K562 (cell line): ENCODE results near the gene KRTAP10-6. TPM values are rescaled to one million over a fixed set of nuclear protein-coding genes. Genes with fewer than 3 reads are reported as not detected.

Source experiments
- ATAC-seq: fragments of 200-7000 bp; cut with Tn5 transposase; 3 replicates; pipeline ENCODE4 v1.9.1; 2020; ENCODE audit warnings: moderate library complexity
- BruUV-seq: library from RNA; stranded (reverse); fragments of 400-500 nt; replicated peaks from 2 replicates; lab custom pipeline; 2021; lab: Mats Ljungman, UMichigan
- CTCF ChIA-PET: fragments of 300-600 bp; formaldehyde crosslinking; extraction: SDS; loops from one replicate; lab custom pipeline; 2021; ENCODE audit warnings: low intra/inter-chr PET ratio; lab: Yijun Ruan, JAX
- POLR2A ChIA-PET: fragments of 300-600, 350-650 bp; sonication (Branson Sonifier 250); formaldehyde crosslinking; extraction: SDS; loops from one replicate; lab custom pipeline; 2021; ENCODE audit warnings: antibody characterized with exemption, inconsistent platforms; lab: Yijun Ruan, JAX
- DNase-seq, 4 experiments: peaks; one replicate each; pipeline versions ENCODE4 v3.0.0 to v3.0.0-alpha.2; 2011 to 2018; ENCODE audit warnings: low spot score in 3 of 4, mixed read lengths in 3 of 4; ENCODE audit errors: extremely low read depth in 1 of 4
- FAIRE-seq: peaks from 2 replicates; lab custom pipeline; 2011; peaks lifted over from hg19 to GRCh38; lab: Jason Lieb, UNC
- H2AFZ ChIP-seq: 2 replicates; pipeline ENCODE4 v1.6.0; 2011; ENCODE audit warnings: low read depth, low read length, control low read depth, inconsistent platforms
- H3K27ac ChIP-seq: fragments of 200-600 bp; 3 replicates; pipeline ENCODE4 v1.8.0; 2011; ENCODE audit warnings: low read depth, mild to moderate bottlenecking, control low read depth, inconsistent platforms, low read length, moderate library complexity, mixed read lengths; ENCODE audit errors: extremely low read depth
- H3K27me3 ChIP-seq, 2 experiments: fragments of 300-600 bp in 1 of 2; 2 replicates in 1 of 2; 3 replicates in 1 of 2; pipeline versions ENCODE4 v1.6.0 to v1.8.0; 2011; ENCODE audit warnings: inconsistent platforms in 2 of 2, low read length in 2 of 2, mild to moderate bottlenecking in 1 of 2, mixed read lengths in 1 of 2, moderate library complexity in 1 of 2; ENCODE audit not compliant: control insufficient read depth in 2 of 2, insufficient read depth in 2 of 2
- H3K36me3 ChIP-seq: fragments of 300-600 bp; 3 replicates; pipeline ENCODE4 v1.8.0; 2011; ENCODE audit warnings: mild to moderate bottlenecking, low read length, inconsistent platforms; ENCODE audit not compliant: control insufficient read depth, insufficient read depth
- H3K4me1 ChIP-seq, 2 experiments: fragments of 200-600 bp in 1 of 2; replicated peaks in 1 of 2; 2 replicates in 1 of 2; 3 replicates in 1 of 2; pipeline versions ENCODE4 v1.5.1 to v1.8.0; 2011; ENCODE audit warnings: inconsistent platforms in 2 of 2, low read length in 2 of 2, mild to moderate bottlenecking in 1 of 2, mixed read lengths in 1 of 2, moderate library complexity in 1 of 2; ENCODE audit not compliant: control insufficient read depth in 2 of 2, insufficient read depth in 2 of 2
- H3K4me2 ChIP-seq: 2 replicates; pipeline ENCODE4 v1.6.1; 2011; ENCODE audit warnings: low read length, control low read depth, inconsistent platforms, mixed read lengths; ENCODE audit not compliant: insufficient read depth
- H3K4me3 ChIP-seq: fragments of 200-600 bp; sonication (generic), shearing (Covaris generic); 2 replicates; pipeline ENCODE4 v1.5.1; 2016; ENCODE audit warnings: control low read depth, inconsistent platforms
- H3K79me2 ChIP-seq: fragments of 200-600 bp; 3 replicates; pipeline ENCODE4 v1.8.0; 2011; ENCODE audit warnings: low read length, inconsistent platforms; ENCODE audit not compliant: control insufficient read depth, insufficient read depth
- H3K9ac ChIP-seq, 2 experiments: 2 replicates each; pipeline versions ENCODE4 v1.6.0 to v1.6.1; 2011; ENCODE audit warnings: low read depth in 2 of 2, low read length in 2 of 2, control low read depth in 1 of 2, inconsistent platforms in 1 of 2, mild to moderate bottlenecking in 1 of 2, mixed read lengths in 1 of 2; ENCODE audit not compliant: insufficient read depth in 1 of 2
- H3K9me1 ChIP-seq: one replicate; pipeline ENCODE4 v1.6.0; 2011; ENCODE audit warnings: inconsistent platforms, mild to moderate bottlenecking, low read length, moderate library complexity; ENCODE audit not compliant: control insufficient read depth, insufficient read depth
- H3K9me3 ChIP-seq: replicated peaks from 2 replicates; pipeline ENCODE4 v1.5.1; 2011; ENCODE audit warnings: low read depth, low read length, inconsistent platforms; ENCODE audit not compliant: control insufficient read depth, insufficient read depth
- H4K20me1 ChIP-seq: replicated peaks from 2 replicates; pipeline ENCODE4 v1.6.1; 2011; ENCODE audit warnings: low read length, inconsistent platforms, mixed read lengths; ENCODE audit not compliant: control insufficient read depth, insufficient read depth
- CHCHD3 ChIP-seq: fragments of 250-450 bp; sonication (Bioruptor Pico); IDR thresholded peaks from 2 replicates; pipeline ENCODE4 v2.1.2; 2022; ENCODE audit warnings: mild to moderate bottlenecking
- MTA2 ChIP-seq: fragments of 450-650 bp; IDR thresholded peaks from 2 replicates; pipeline ENCODE4 v1.6.1; 2016; ENCODE audit warnings: low read depth
- MTF1 ChIP-seq: fragments of 250-450 bp; sonication (Bioruptor Pico); IDR thresholded peaks from 2 replicates; pipeline ENCODE4 v1.9.0; 2021; ENCODE audit warnings: moderate library complexity, mild to moderate bottlenecking, inconsistent platforms, borderline replicate concordance
- NCOA6 ChIP-seq: fragments of 450-650 bp; IDR thresholded peaks from 2 replicates; pipeline ENCODE4 v1.6.1; 2017; ENCODE audit warnings: mild to moderate bottlenecking
- ZNF75A ChIP-seq: fragments of 450-650 bp; formaldehyde crosslinking; IDR thresholded peaks from 2 replicates; pipeline ENCODE4 v1.4.0; 2020; ENCODE audit warnings: mild to moderate bottlenecking
- ZNF778 ChIP-seq: fragments of 450-650 bp; formaldehyde crosslinking; IDR thresholded peaks from 2 replicates; pipeline ENCODE4 v1.4.0; 2020; ENCODE audit warnings: mild to moderate bottlenecking, moderate library complexity
- ZNF79 ChIP-seq: fragments of 250-450 bp; sonication (Bioruptor Pico); IDR thresholded peaks from 2 replicates; pipeline ENCODE4 v1.4.0; 2020; ENCODE audit warnings: low read depth, mild to moderate bottlenecking, moderate library complexity
- WGBS: fragments of 100-300 bp; shearing (Covaris generic); methylation state at CpG from one replicate; pipeline ENCODE4 v1.1.6; 2016; ENCODE audit warnings: low coverage, mixed read lengths; ENCODE audit not compliant: insufficient coverage; ENCODE audit errors: missing lambda C conversion rate; 5-methylcytosine and 5-hydroxymethylcytosine counted together
- in situ Hi-C: fragments of 300-500 bp; cut with MboI; formaldehyde crosslinking; loops from 4 replicates; pipeline ENCODE4 v1.15.0; 2018; ENCODE audit warnings: inconsistent platforms, mixed read lengths
- intact Hi-C: fragments of 100-400 bp; cut with micrococcal nuclease; formaldehyde crosslinking; loops from 2 replicates; pipeline ENCODE4 v1.14.2; 2022
- polyA plus RNA-seq, 8 experiments: library from polyadenylated mRNA; depleted of rRNA in 4 of 8; stranded (reverse) in 5 of 8; unstranded in 3 of 8; fragments of >200 nt; fragmentation: Nextera tagmentation in 2 of 8; fragmentation: Illumina TruSeq in 1 of 8; extraction: Ambion mirVana in 2 of 8; extraction: Trizol in 1 of 8; gene quantifications; 2 replicates each; pipeline versions ENCODE4 v1.2.1 to v1.2.3, GENCODE V29; 2011 to 2014; ENCODE audit warnings: inconsistent platforms in 1 of 8, missing spikeins in 1 of 8
- total RNA-seq, 7 experiments: library from RNA; depleted of rRNA in 6 of 7; stranded (reverse); fragments of >200 nt in 6 of 7; fragmentation: Illumina TruSeq in 2 of 7; extraction: Trizol in 2 of 7; gene quantifications; 2 replicates each; pipeline versions ENCODE4 v1.2.1 to v1.2.3, GENCODE V29; 2011 to 2021; ENCODE audit warnings: low replicate concordance in 1 of 7

KRTAP10-6 gene
- total and polyA plus RNA-seq, 9 of the 15 experiments (the other 6 are each of a cell fraction or from before 2014, with no cell fraction given) = not detected

GRCh38 chr21:44551340-44551961 lies 40.9 kb downstream of the KRTAP10-6 start, which contains the start of gene KRTAP10-2:
Gene KRTAP10-2, minus strand, starts transcription at chr21:44551505. Its CDS starts 47 bp downstream, at chr21:44551458.
- Histone ChIP-seq H3K79me2 (no peaks in the 10 kb centered on the region), H3K4me2 (no peak within 1 kb of the TSS), H3K9ac (no peak within 1 kb of the TSS; a peak in 1 of 4 replicates), H3K9me1 (no peaks in the 10 kb centered on the region), H3K4me1 (peaks cover 0 to 4% of the 10 kb centered on the region in 2 experiments; a peak in 1 of 5 replicates), H2AFZ (no peak within 1 kb of the TSS), H3K36me3 (no peaks in the 10 kb centered on the region), H3K27ac (no peak within 1 kb of the TSS), H3K9me3 (no peaks in the 10 kb centered on the region), H4K20me1 (no peaks in the 10 kb centered on the region), H3K4me3 (no peak within 1 kb of the TSS), H3K27me3 (peaks cover 37 to 60% of the 10 kb centered on the region in 2 experiments)
- in situ Hi-C loops = no loop called here
- FAIRE-seq (no peak), ATAC-seq (no peak; the same call in 2 of the 3 replicates), DNase-seq (no peak)
- BruUV-seq = no TSS peak
- TF ChIP-seq NCOA6 (no peak), MTA2 (no peak), ZNF75A (CRISPR knock-in tag) (no peak), ZNF778 (CRISPR knock-in tag) (no peak), CHCHD3 (CRISPR knock-in tag) (no peak), MTF1 (CRISPR knock-in tag) (no peak), ZNF79 (CRISPR knock-in tag) (no peak)
- WGBS = 3% methylated on average over 14 of the region's 17 CpGs
- ChIA-PET CTCF (no interaction called here), POLR2A (interaction anchor here (1.1 kb wide), 1 partner anchor 9 kb away, joined by 3 read pairs; no protein-coding TSS in a partner anchor)
- intact Hi-C loops = no loop called here
